Calu3 (cell line): ENCODE measurements around the gene E2F3. TPM values are rescaled to one million over a fixed set of nuclear protein-coding genes. Genes with fewer than 3 reads are reported as not detected.

Experiments
- BruUV-seq: library from RNA; stranded (reverse); fragments of 400-500 nt; replicated peaks from 2 replicates; lab custom pipeline; 2021; lab: Mats Ljungman, UMichigan
- CTCF ChIA-PET: fragments of 300-600 bp; sonication (Branson Sonifier 250); formaldehyde crosslinking; loops from one replicate; lab custom pipeline; 2022; ENCODE audit warnings: antibody characterized with exemption; lab: Charles Lee
- DNase-seq: peaks from one replicate; pipeline ENCODE4 v3.0.0; 2022
- H3K27ac Mint-ChIP-seq: one replicate; pipeline ENCODE4 v1.8.0; 2022; ENCODE audit warnings: mixed read lengths; ENCODE audit not compliant: unreplicated experiment
- H3K27me3 Mint-ChIP-seq: one replicate; pipeline ENCODE4 v1.8.0; 2022; ENCODE audit warnings: mixed read lengths; ENCODE audit not compliant: unreplicated experiment
- H3K36me3 Mint-ChIP-seq: one replicate; pipeline ENCODE4 v1.8.0; 2022; ENCODE audit warnings: mild to moderate bottlenecking, moderate library complexity, mixed read lengths; ENCODE audit not compliant: insufficient read depth, unreplicated experiment
- H3K4me1 Mint-ChIP-seq: one replicate; pipeline ENCODE4 v1.8.0; 2022; ENCODE audit warnings: mild to moderate bottlenecking, low read depth, mixed read lengths; ENCODE audit not compliant: unreplicated experiment
- H3K4me3 Mint-ChIP-seq: one replicate; pipeline ENCODE4 v1.8.0; 2022; ENCODE audit warnings: mild to moderate bottlenecking, low read depth, moderate library complexity, mixed read lengths; ENCODE audit not compliant: unreplicated experiment
- H3K9me3 Mint-ChIP-seq: one replicate; pipeline ENCODE4 v1.8.0; 2022; ENCODE audit warnings: low read depth, mixed read lengths; ENCODE audit not compliant: unreplicated experiment
- CTCF ChIP-seq: fragments of 200-600 bp; IDR thresholded peaks from one replicate; pipeline ENCODE4 v1.8.0; 2022; ENCODE audit warnings: antibody characterized with exemption; ENCODE audit not compliant: unreplicated experiment
- intact Hi-C: fragments of 100-400 bp; cut with micrococcal nuclease; formaldehyde crosslinking; loops from one replicate; pipeline ENCODE4 v1.10.0; 2022; ENCODE audit not compliant: unreplicated experiment
- total RNA-seq: library from RNA; stranded (reverse); gene quantifications from 2 replicates; pipeline ENCODE4 v1.2.3, GENCODE V29; 2022

E2F3 gene
- total RNA-seq, 1 experiment from 2014 or later, result 69.8 TPM

DNA sequence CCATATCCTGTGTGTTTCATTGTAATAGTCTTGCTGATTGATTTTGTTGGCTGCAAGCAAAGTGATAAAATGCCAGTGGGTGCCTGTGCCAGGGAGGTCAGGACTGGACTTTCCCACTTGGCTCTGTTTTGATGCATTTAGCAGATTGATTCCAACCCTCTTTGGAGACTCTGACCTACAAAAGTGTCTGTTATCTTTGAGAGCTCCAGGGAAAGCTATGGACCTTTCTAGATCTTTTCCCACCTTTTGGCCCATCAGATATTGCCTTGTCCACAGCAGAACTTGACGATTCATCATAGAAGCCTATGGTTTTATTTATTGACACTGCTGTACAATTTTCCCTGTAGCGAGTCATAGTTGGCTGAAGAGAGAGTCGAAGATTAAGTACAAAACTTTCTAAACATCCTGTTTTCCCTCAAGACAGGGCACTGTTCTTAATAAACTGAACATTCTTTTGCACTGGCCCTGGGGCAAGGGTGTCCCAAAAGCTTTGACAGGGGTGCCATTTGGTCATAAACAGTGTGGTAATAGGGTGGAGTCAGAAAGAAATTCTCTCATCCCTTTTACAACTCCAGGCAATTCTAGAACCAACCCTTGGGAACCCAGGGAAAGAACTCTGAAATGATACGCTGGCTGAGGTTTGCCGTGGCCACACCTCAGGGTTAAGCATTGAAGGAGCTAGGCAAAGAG, 53.7 kb downstream of the E2F3 start:
- Mint-ChIP-seq H3K9me3 (peaks cover 10% of the 10 kb centered on the region), H3K27me3 (no peaks in the 10 kb centered on the region), H3K36me3 (peaks cover 26% of the 10 kb centered on the region), H3K27ac (peak overlapping the region; percentile 64), H3K4me1 (peaks cover 44% of the 10 kb centered on the region), H3K4me3 (no peak overlapping the region)
- DNase-seq, result no peak
- TF ChIP-seq CTCF, result no peak
- intact Hi-C loops, result loop anchor here (2.0 kb wide), 1 partner anchor 51 kb away; no protein-coding TSS in a partner anchor
- CTCF ChIA-PET, result interaction anchor here (0.7 to 1.0 kb wide), 3 partner anchors 19 to 51 kb away, joined by 3 to 4 read pairs (median 3); no protein-coding TSS in a partner anchor
- BruUV-seq, result no TSS peak

- Mint-ChIP-seq H3K4me3 (no peak overlapping the region), H3K27me3 (no peaks in the 10 kb centered on the region), H3K36me3 (peaks cover 26% of the 10 kb centered on the region), H3K9me3 (no peaks in the 10 kb centered on the region), H3K4me1 (peaks cover 37% of the 10 kb centered on the region), H3K27ac (peak overlapping the region; percentile 45)
- intact Hi-C loops, result no loop called here
- no peak for TF ChIP-seq CTCF
- CTCF ChIA-PET, result no interaction called here
- BruUV-seq, result no TSS peak
- no peak for DNase-seq
Measured at GRCh38 chr6:20458027-20458894, 56.6 kb downstream of the E2F3 start.

DNA sequence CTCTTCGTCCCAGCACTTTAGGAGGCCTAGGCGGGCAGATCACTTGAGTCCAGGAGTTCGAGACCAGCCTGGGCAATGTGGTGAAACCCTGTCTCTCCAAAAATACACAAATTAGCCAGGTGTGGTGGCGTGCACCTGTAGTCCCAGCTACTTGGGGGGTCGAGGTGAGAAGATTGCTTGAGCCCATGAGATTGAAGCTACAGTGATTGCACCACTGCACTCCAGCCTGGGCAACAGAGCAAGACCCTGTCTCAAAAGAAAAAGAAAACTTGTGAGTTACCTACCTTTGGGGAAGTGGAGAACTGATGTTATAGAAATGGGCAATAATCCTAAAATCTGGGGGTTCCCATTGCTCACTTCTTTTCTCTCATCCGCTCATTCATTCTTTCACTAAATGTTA, 58.0 kb downstream of the E2F3 start:
- Mint-ChIP-seq H3K27me3 (no peaks in the 10 kb centered on the region), H3K9me3 (no peaks in the 10 kb centered on the region), H3K36me3 (peaks cover 27% of the 10 kb centered on the region), H3K4me3 (no peak overlapping the region), H3K27ac (no peak overlapping the region), H3K4me1 (peaks cover 23% of the 10 kb centered on the region)
- intact Hi-C loops, result no loop called here
- CTCF ChIA-PET, result no interaction called here
- no peak for DNase-seq
- BruUV-seq, result no TSS peak
- no peak for TF ChIP-seq CTCF

GRCh38 chr6:20461576-20461975, 59.9 kb downstream of the E2F3 start:
- Mint-ChIP-seq H3K36me3 (peaks cover 29% of the 10 kb centered on the region), H3K27ac (no peak overlapping the region), H3K4me3 (no peak overlapping the region), H3K27me3 (no peaks in the 10 kb centered on the region), H3K4me1 (peaks cover 8% of the 10 kb centered on the region), H3K9me3 (peaks cover 4% of the 10 kb centered on the region)
- BruUV-seq, result no TSS peak
- CTCF ChIA-PET, result no interaction called here
- DNase-seq, result no peak
- TF ChIP-seq CTCF, result no peak
- intact Hi-C loops, result no loop called here
